ENCODE measurements around the gene DPEP1.

Gene DPEP1

DNA sequence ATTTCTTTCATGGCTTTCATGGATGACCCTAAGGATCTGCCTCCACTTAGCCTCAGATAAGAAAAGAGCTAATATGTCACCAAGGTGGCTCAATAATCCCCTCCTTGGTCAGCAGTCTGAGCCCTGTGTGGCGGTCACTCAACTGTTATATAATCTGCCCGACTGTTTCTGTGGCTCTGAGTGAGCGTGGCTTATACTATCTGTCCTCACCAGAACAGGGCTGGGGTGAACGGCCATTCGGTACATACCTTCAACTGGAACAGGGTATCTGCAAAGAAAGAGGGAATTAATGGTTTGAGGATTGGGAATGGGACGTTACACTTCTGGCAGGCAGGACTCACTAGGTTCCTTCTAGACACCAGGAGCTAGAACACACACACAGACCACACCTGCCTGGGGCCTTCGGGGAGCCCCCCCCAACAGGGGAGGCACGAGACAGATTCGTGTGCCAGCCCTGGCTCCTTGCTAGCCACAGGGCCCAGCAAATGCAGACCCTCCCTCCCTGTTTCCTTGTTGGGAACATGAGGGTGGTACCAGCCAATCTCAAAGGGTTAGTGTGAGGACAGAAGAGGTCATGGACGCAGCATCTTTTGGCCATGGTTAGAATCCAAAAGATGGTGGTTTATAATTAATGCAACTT is 40.3 kb downstream of the DPEP1 start:
- DNase-seq (ENCODE audit: low read depth), result no peak
- no peak overlapping the region for H3K4me3 ChIP-seq (ENCODE audit: low read length)
- TF ChIP-seq, protein P1, sequence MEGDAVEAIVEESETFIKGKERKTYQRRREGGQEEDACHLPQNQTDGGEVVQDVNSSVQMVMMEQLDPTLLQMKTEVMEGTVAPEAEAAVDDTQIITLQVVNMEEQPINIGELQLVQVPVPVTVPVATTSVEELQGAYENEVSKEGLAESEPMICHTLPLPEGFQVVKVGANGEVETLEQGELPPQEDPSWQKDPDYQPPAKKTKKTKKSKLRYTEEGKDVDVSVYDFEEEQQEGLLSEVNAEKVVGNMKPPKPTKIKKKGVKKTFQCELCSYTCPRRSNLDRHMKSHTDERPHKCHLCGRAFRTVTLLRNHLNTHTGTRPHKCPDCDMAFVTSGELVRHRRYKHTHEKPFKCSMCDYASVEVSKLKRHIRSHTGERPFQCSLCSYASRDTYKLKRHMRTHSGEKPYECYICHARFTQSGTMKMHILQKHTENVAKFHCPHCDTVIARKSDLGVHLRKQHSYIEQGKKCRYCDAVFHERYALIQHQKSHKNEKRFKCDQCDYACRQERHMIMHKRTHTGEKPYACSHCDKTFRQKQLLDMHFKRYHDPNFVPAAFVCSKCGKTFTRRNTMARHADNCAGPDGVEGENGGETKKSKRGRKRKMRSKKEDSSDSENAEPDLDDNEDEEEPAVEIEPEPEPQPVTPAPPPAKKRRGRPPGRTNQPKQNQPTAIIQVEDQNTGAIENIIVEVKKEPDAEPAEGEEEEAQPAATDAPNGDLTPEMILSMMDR (IDR thresholded peaks at IDR 0.05; ENCODE audit: insufficient read depth, low read depth, low read length, missing control alignments), result no peak

DNA sequence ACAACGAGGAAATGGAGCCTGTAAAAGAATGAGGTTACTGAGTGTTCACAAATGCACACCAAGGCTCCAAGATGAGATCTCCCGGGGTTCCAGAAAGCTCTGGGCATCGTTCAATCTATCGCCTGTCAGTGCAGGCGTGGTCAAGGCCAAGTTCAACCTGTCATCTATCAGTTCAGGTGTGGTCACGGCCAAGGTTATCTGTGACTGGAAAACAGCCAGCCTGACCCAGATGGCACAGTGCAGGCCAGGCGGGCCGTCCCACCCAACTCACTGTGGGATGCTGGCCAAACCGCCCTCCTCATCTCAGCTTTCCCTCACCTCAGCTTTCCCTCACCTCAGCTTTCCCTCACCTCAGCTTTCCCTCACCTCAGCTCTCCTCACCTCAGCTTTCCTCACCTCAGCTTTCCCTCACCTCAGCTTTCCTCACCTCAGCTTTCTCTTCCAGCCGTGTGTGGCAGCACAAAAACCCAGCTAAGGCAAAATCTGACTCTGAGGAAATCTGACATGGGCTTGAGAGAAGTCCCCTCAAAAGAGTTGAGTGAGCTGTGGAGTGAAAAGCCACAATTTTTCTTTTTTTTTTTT is 41.7 kb downstream of the DPEP1 start:
- H3K4me3 ChIP-seq (ENCODE audit: low read length), result no peak overlapping the region
- TF ChIP-seq, protein P1 (IDR thresholded peaks at IDR 0.05; ENCODE audit: insufficient read depth, low read depth, low read length, missing control alignments), result no peak
- no peak for DNase-seq (ENCODE audit: low read depth)

DNA sequence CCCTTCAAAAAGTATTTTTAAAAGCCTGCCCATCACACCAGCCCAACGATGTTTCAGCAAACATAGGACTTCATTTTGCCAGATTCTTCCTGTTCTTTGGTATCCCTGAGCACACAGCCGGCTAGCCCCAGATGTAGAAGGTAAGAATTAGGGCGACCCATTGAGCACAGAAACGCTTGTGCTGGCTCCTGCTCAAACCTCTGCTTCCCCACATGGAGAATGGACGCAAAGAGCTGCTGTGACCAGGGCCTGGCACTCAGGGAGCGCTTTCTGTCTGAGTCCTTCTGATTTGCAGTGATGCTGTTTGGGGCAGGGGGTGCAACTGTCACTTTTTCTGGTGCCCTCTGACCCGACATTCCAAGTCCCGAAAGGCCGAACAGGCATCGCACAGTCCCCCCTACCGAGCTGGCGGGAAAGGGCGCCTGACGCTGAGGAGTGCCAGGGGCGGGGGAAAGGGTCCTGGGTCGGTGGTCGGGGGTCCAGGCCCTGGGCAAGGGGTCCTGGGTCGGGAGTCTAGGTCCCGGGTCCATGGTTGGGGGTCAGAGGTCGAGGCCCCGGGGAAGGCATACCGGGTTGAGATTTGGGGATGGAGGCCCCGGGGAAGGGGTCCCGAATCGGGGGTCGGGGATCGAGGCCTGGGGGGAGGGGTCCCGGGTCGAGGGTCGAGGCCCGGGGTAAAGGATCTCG is 43.1 kb downstream of the DPEP1 start:
- DNase-seq (ENCODE audit: low read depth), result no peak
- H3K4me3 ChIP-seq (ENCODE audit: low read length), result peak overlapping the region; percentile 95
- TF ChIP-seq, protein P1 (IDR thresholded peaks at IDR 0.05; ENCODE audit: insufficient read depth, low read depth, low read length, missing control alignments), result no peak

DNA sequence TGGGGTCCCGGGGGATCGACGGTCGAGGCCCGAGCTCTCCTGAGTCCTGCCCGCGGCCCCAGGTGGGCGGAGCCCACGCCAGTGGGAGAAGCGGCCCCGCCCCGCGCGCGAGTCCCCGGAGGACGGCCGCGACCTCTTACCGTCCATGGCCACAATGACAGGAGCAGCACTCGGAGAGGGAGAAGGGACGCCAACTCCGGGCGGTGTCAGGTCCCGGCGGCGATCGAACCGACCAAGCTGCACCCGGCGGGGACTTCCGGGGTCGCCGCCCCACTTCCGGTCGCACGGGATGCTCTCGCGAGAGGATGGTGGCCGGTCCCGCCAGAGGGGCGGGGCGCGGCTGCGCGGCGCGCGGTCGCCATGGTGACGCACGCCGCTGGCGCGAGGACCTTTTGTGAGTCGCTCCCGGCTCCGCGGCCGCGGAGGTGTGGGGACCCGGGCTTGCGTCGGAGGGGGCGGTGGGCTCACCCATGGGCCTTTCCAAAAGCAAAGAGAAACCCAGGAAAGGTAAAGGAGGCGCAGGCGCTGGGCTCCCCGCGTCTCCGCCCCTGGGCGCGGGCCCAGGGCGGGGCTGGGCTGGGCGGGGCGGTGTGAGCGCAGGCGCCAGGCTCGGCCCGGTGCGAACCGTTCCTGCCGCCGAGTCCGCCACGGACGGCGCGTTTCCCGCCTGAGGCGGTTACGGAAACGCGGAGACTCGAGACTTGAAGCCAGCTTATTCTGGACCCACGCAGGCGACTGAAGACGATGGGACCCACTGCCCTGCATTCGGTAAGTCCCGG is 44.2 kb downstream of the DPEP1 start, which contains the start of the genes CHMP1A and SPATA33:
Gene CHMP1A (minus strand): TSS at position 267 of the 779 bp plus-strand sequence. CDS start 120 bp downstream, at position 147.
Gene SPATA33 (plus strand): TSS at position 395 of the 779 bp plus-strand sequence. CDS start 76 bp downstream, at position 471.
- DNase-seq (ENCODE audit: low read depth), result peak; percentile 87
- peak within 1 kb of the TSS; percentile 95 for H3K4me3 ChIP-seq (ENCODE audit: low read length)
- TF ChIP-seq, protein P1 (IDR thresholded peaks at IDR 0.05; ENCODE audit: insufficient read depth, low read depth, low read length, missing control alignments), result no peak

DNA sequence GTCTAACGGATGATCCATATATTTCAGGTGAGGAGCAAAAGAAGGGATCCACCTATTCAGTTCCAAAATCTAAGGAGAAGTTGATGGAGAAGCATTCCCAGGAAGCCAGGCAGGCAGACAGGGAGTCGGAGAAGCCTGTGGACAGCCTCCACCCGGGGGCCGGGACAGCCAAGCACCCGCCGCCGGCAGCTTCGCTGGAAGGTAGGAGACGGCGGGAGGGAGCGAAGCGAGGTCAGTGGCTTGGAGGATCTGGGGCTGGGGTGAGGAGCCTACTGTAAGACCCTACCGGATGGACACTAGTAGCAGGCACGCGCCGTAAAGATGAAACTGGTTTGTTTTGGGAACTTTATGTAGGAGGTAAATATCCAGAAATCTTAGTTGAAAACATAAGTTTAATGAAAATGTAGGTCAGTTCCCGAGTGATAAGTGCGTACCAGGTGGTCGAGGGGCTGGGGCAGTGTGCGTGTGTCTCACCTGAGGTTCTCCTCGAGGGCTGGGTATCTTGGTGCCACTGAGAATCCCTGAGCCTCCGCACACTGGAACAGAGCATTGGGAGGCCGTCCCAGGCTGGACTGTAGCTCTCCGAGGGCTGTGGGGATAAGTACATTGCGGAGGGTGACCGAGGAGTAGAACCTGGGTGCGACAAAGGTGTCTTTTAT is 44.9 kb downstream of the DPEP1 start:
- H3K4me3 ChIP-seq (ENCODE audit: low read length), result peak overlapping the region; percentile 95
- DNase-seq (ENCODE audit: low read depth), result no peak
- TF ChIP-seq, protein P1 (IDR thresholded peaks at IDR 0.05; ENCODE audit: insufficient read depth, low read depth, low read length, missing control alignments), result no peak

DNA sequence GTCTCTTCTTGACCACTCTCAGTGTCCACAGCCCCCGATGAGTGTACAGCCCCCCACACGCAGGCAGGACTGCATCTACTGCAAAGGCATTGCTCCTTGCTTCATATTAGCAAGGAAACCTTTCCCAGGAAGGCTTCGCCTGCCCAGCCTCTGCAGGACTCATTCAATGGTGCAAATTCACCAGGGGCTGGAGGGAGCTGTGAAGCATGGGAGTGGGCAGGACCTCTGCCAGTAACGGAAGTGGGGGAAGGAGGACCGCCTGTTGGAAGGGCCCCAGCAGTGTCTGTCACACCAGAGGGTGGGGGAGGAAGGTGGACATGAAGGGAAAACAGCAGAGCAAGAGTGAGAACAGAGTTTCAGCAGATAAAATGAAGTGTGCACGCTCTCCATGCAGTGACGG is 46.7 kb downstream of the DPEP1 start:
- DNase-seq (ENCODE audit: low read depth), result no peak
- TF ChIP-seq, protein P1 (IDR thresholded peaks at IDR 0.05; ENCODE audit: insufficient read depth, low read depth, low read length, missing control alignments), result no peak
- H3K4me3 ChIP-seq (ENCODE audit: low read length), result no peak overlapping the region

Measured in epithelial cell of esophagus (primary cell).